GM21723 (cell line): ENCODE results near the gene CST3.
"Not testable (repeated sequence)": the region's sequence is repeated elsewhere in the genome, so short reads cannot be mapped to it uniquely, and the experiment has no call there.

Experiments used
- ATAC-seq: cut with Tn5 transposase; IDR thresholded peaks from one replicate; pipeline ENCODE4 v1.9.1; 2021; ENCODE audit warnings: mild to moderate bottlenecking, moderate library complexity; ENCODE audit not compliant: unreplicated experiment

CST3 gene

DNA sequence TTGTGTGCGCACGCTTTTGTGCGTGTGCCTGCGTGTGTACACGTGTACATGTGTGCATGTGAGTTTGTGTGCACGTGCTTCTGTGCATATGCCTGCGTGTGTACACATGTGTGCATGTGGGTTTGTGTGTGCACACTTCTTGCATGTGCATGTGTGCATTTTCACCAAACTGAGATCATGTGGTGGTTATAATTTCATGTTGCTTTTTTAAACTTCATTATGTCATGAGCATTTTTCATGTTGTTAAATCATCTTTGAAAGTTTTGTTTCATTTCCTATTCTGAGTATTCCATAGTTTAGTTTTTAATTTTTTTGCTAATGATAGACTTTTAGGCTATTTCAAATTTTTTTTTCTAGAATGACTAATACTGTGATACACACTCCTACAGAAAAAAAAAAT is 6.4 kb upstream of the CST3 start:
- no peak for ATAC-seq

DNA sequence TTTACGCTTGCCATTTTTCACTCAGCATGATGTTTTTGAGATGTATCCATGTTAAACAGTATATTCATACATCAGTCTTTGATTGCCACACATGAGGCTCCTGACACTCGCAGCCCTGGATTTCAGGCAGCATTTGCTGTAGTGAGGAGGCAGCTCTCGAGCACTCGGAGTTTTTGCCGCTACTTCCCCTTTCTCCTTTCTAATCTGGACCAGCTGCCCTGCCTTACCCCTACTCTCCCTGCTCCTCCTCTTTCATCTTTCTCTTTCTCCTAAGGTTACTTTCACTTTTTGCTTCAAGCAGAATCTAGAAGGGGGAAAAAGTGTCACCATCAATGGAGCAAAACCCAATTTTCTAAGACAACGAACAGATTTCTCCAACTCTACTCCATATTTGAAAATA is 5.9 kb upstream of the CST3 start:
- ATAC-seq: no peak

DNA sequence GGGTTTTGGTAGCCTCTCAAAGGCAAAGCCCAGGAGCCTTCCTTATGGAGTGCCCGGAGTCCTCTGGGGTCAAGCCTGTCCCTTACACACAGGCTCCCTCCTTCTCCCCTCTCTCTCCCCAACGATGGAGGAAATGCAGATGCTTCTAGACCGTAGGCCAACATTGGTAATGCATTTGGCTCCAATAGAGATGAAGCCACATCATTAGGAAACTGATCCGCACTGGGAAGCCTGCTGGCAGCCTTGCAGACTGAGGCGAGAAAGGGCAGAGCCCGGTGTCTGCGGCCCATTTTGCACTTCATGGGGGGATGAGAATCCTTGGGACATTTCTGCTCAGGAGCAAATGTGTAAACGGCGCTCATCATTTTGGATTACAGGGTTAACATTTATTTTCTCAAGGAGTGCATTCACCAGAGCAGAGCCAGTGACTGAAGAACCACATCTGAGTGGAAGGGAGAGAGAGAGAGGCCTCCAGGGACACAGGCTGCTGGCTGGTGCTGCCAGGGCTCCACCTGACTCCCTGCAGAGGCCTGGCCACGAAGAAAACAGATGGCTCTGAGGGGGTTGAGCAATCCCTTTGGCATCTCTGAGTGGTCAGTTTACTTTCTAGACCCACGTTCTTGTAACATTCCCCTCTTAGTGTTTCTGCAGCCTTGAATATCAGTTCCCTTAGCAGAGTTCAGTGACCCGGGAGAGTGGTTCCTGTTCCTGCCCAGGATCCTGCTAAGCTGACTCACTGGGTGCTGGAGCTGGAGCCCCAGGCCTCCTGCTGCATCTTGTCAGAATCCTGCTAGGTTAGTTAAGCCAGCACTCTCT is 4.4 kb upstream of the CST3 start:
- ATAC-seq: no peak

DNA sequence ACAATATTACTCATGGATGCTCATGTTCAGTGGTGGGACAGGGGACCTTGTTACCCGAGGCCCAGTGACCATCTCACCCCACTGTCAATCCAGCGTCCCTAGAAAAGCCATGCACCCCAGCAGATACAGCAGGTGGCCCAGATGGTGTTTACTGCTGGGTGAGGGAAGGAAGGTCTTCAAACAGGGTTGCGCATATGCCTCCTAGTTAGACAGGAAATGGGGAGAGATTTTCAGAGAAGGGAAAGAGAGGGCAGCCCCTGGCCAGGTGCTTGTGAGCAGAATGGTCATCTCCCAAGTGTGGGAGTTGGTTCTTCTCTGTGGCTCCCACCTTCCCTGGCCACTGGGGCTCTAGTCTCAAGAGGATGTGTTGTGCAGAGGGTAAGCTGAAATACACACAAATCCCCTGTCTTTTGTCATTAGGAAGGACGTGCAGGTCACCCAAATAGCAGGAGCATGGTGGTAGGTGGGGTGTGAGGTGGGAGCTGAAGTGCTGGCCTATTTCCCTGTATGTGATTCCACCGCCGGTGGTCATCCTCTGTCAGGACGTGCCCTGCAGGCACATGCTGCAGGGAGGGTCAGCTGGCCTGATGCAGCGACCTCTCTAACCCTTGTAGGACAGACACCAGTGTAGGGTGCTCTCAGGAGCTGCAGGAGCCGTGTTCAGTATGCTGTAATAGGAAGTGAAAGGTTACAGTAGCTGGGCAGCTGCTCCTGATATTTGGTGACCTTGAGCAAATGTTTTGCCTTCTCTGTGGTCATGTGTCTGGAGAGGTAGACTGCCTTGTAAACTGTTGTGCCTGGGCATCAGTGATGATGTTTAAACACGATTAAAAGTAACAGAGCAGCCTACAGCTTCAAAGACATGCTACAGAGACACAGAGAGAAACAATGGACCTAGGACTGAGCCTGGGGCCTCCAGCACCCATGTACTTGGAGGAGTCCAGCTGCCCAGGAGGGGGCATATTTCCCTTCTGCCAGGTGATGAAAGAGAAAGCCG is 3.2 kb upstream of the CST3 start:
- no peak for ATAC-seq

DNA sequence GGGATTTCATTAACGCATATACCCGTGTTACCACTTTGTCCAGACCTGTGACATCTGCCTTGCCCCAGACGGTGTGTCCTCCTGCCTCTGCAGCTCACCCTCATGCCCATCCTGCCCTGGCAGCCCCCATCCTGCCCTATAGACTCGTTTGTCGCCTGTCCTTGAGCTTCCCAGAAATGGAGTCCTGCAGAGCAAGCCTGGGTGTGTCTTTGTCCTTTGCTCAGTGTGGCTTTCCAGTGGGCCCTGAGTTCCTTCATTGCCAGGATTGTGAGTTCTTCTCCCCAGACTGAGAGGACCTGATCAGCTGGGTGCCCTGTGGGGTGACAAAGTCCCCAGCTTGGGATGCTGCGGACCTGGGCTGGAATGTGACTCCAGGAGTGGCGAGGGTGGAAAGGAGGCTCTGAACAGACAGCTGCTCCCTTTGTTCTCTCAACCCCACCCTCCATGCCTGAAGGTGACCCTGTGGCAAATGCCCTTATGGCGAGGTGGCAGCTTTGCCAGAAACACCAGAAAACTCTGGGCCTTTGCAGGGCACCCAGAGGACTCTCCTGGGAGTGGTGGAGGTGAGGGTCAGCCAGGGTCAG is 2.4 kb upstream of the CST3 start:
- no peak for ATAC-seq

DNA sequence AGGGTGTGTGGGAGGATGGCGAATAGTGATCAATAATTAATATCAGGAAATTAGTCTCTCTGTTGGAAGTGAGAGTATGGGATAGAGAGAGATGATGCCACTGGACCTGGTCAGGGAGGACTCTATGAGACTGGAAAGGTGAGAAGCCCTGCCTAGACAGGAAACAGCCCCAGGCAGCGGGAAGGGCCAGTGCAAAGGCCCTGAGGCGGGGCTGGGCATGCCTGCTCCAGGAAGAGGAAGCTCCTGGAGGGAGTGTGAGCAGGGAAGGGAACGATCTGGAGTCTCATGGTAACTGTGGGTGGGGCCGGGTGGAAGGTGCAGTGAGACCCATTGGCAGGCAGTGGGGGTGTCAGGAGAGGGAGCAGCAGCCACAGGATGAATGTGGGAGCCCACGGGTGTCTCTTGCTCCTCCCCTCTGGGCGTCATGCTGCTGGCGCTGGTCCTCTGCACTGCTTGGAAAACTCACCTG is 1.8 kb upstream of the CST3 start:
- no peak for ATAC-seq

DNA sequence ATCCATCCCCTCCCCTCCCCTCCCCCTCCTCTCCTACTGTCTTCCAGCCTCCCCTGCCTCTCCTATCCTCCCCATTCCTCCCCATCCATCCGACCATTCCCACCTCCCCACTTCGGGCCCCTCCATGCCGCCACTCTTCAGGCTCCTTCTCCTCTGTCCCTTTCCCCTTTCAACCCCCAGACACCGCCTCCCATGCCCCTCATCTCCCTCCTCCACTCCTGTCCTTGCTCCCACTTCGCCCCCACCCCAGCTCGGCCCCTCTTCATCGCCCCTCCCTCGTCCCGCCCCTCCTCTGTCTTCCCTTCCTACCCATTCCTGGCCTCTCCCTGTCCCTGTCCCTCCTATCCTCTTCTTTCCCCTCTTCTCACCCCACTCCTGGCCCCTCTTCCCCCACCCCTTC is 554 bp upstream of the CST3 start:
- no peak for ATAC-seq

DNA sequence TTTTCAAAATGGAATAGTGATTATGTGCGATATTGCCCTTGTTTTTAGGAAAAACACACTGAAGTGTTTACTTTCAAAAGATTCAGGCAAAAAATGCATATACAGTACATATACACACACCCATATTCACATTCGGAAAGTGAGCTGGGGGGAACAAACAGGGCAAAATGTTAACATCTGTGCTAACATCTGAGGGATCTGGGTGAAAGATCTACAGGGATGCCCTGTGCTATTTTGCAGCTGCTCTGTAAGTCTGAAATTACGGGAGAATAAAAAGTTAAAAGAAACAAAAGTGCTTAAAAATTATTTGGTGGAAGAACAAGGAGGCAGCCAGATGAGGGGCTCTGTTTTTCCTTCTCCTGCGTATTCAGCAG is 860 bp downstream of the CST3 start:
- ATAC-seq: no peak

DNA sequence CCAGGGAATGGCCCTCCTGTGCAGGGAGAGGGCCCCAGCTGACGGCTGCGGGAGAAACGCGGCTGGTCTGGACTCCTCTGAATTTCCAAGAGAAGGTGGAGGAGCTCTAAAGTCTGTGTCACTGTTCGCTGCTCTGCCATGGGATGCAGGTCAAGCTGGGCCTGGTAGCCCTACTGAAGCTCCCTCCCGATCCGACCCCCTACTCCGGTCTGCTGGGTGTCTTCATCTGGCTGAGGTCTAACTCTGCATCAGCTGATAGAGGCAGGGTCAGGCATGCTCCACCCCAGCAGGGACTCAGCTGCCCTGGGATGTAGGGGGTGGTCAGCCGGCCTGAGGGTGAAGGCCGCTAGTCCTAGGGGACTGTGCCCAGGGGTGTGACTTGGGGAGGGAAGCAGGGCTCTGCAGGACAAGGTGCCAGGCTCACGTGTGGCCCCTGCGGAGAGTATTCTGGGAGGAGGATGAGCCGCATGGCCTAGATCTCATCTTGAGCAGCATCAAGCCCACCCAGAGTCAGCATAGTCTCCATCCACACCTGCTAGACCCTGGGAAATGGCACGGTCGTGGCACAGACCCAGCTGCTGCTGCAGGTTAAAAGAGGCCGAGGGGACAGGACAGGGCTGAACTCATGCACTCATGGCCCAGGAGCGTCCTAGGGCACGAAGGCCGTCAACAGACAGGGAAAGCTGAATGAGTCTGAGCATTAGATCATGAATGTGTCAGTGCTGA is 1.4 kb downstream of the CST3 start:
- ATAC-seq: no peak

DNA sequence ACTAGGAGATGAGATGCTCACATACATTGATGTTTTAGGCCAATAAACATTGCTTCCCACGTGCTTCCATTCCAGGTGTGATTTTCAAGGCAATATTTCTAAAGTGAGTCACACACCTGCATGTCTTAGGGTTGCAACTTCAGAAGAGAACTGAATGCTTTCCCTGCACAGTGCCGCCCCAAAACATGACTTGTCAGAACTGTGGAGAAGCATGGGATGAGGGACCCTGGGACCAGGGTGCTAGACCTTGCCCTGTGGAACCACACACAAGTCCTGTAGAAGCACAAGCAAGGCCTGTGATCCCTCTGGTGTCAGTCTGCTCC is 2.0 kb downstream of the CST3 start:
- ATAC-seq: not testable (repeated sequence)

DNA sequence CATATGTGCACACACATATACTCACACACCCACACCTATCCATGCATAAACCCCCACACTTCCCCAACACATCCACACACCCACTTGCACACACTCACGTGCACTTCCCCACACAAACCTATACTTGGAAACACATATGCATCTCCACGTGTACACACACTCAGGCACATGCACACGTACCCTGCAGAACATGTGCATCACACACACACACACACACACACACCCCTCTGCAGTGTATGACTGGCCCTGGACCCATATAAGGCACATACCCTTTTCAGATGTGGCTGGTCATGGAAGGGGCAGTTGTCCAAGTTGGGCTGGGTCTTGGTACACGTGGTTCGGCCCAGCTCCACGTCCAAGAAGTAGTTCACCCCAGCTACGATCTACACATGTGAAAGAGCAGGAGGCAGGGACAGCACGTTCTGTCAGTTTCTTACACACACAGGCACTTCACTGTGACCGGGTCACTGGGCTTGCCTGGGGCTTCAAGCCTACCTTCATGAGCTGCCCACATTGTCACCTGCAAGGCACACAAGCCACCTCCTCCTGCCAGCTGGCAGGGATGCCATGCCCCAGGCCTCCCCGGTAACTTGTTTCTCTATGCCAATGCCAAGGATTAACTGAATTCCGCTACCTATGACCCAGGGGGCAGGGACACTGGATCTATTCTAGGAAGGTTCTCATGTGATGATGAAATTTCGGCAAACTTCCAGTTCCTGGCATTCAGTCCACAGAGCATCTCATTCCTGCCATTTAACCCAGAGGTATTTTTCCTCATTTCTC is 2.6 kb downstream of the CST3 start:
- no peak for ATAC-seq

DNA sequence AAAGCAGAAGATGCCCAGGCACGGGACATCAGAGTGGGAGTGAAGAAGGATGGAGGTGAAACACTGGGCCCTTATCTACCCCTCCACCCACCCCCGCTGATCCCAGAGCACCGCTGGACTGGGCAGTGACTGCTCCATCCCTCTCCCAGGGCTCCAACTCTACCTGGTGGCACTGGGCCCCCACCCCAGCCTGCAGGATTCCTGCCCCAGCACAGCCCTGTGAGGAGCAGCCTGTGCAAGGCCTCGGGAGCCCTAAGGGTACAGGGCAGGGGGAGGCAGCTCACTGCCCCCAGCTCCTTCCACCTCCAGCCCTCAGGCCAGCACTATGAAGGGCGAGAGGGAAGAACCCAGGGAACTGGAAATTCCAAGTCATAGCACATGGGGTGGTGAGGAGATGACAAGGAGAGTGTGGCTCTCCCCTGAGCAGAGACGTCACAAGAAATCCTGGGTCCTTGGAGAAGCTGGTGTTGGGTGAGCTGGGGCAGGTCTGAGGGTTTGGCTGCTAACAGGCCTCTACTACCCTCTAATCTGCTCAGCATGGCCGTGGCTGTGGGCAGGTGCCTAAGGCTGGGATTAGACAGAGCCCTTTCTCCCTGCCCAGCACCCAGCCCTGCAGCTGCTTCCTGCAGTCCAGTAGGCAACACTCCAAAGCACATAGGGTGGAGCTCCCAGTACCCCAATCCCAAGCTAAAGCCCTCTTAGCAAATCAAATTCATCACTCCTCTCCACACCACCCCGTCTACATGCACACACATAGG is 3.5 kb downstream of the CST3 start:
- no peak for ATAC-seq

DNA sequence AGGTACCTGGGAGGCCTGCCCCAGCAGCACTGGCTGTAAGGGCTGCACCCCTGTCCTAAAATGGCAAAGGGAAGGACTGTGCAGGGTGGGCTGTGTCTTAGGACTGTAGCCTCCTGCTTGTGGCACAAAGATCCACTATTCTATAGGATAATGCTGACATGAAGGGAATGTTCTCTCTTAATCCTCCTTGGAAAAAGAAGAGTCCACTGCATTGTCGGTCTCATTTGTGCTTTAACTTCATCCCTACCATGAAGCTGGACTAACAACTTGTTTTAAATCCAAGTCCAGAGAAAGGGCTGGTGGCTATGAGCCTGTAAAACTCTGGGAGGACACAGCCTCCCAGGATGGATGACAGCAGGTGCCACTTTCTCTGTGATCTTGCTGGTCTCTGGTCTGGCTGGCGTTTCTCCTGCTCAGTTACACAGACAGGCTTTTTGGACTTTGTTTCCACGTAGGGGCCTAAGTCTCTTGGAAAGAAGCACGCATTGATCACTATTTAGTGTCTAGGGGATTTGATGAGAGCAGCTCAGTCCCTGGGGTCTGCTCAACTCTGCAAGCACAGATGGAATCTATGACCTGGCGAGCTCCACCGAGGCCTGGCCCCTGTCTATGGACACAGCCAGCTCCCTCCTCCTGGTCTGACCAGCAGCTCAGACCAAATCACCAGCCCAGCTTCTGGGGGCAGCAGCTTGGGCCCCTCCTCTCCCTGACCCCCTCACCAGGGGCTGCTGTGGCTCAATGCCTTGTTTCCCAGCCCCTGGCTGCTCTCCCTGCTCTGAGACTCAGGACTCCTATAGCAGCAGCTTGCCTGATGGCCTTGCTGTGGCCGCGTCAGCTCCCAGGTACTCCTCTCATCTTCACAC is 4.8 kb downstream of the CST3 start:
- no peak for ATAC-seq

DNA sequence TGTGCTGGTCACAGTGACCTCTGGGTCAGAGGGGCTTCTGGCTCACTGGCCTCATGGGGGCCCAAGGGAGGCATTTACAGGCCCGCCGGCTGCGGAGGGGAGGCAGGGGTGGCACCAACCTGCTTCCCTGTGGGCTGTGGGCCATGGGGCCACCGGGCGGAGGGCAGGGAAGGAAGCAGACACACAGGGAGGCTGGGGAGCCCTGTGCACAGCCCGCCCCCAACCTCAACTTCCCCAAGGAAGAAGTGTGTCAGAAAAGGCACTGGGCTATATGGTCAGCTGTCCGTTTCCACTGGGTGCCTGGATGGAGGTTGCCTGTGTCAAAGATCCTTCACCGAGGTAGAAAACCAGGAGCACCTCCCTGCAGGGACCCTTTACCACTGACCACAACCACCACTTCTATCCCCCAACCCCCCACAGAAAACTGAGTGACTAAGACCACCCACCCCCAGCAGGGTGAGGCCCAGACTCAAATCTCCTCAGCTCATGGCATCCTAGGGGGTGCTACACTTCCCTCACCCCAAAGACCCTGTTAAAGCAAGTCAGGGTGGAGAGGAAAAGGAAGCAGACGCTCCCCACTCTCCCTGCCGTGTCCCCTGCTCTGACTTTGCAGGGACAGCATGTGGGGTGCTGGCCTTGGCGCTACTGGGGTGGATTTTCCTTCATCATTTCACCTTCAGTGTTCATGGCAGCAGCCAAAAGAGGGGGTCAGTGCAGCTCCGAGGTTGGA is 5.6 kb downstream of the CST3 start:
- no peak for ATAC-seq

DNA sequence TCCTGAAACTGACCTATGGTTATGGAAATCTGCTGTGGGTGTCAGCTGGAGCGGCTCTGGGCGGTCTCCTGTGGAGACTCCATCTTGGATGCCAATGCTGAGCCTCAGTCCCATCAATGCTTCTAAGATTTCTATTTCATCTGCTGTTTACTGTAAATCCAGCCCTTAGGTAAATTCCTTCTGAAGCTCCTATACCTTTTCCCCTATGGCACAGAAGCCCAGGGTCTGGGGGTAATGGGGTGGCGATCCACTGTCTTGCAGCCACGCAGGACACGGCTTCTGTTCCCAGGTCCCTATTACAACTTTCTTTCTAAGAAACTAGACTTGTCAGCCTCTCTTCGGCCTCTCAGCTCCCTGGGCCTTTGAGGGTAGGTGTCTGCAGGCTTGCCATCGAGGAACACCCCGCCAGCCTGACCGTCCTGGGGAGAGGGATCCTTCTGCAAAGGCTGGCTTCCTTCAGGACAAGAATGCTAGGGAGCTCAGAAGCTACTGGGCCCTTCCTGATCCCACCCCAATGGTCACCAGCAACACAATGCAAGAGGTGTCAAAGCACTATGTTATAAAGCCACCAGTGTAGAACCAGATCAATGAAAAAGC is 6.4 kb downstream of the CST3 start:
- ATAC-seq: no peak

DNA sequence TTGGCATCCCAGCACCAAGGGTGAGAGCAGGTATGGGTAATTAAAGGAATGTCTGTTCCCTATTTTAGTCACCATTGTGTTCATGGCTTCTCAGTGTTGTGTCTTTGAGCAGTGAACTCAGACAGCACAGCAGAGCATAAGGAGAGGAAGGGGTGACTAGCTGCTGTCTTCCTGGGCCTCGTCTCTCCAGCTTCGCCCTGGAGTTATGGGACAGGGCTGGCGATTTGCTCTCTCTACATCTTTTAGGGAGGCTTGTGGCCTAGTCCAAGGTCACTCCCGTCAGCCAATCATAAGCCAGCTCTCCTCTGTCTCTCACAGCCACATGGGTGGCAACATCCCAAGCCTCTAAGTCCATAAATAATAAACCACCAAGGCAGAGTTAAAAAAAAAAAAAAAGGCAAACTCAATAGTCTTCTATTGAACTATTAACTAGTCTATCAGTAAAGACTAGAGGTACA is 7.3 kb downstream of the CST3 start:
- no peak for ATAC-seq
